Fibroblast of lung (primary cell): ENCODE measurements around the gene STAT5A.

Source experiments
- CTCF ChIP-seq, 2 donors: IDR thresholded peaks in 1 of 2; conservative IDR thresholded peaks in 1 of 2; 1 replicate in 1 of 2; 2 replicates in 1 of 2; pipeline ENCODE4 v1.5.1; 2011 to 2012; ENCODE audit warnings: low read length in 2 of 2, control low read depth in 1 of 2, inconsistent platforms in 1 of 2, low read depth in 1 of 2, mild to moderate bottlenecking in 1 of 2
- EZH2 ChIP-seq: IDR thresholded peaks from 2 replicates; pipeline ENCODE4 v1.5.1; 2012; ENCODE audit warnings: low read length, control low read depth, mild to moderate bottlenecking; ENCODE audit errors: missing control alignments

GRCh38 chr17:42291129-42291528, 2.8 kb downstream of the STAT5A start:
- TF ChIP-seq CTCF (conservative IDR thresholded peaks at IDR 0.05 in 1 of 2, IDR thresholded peaks at IDR 0.05 in 1 of 2; ENCODE audit: low read depth in 1 of 2, low read length in 2 of 2) (no peak), EZH2 (no peak)
